Mesendoderm (in vitro differentiated cells): Measurements from ENCODE around the gene ANK3.

Experiments
- DNase-seq: peaks from one replicate; pipeline ENCODE4 v3.0.0; 2013
- H2AK5ac ChIP-seq: 2 replicates; pipeline ENCODE4 v1.6.1; 2013; ENCODE audit warnings: low read length, inconsistent platforms
- H2BK120ac ChIP-seq: 2 replicates; pipeline ENCODE4 v1.6.1; 2013; ENCODE audit warnings: low read depth, mild to moderate bottlenecking, low read length, moderate library complexity, mixed read lengths
- H2BK15ac ChIP-seq: replicated peaks from 2 replicates; pipeline ENCODE4 v1.6.1; 2013; ENCODE audit warnings: low read depth, mild to moderate bottlenecking, moderate library complexity
- H2BK5ac ChIP-seq: 2 replicates; pipeline ENCODE4 v1.6.1; 2013; ENCODE audit warnings: low read length, inconsistent platforms
- H3K18ac ChIP-seq: 2 replicates; pipeline ENCODE4 v1.6.1; 2013; ENCODE audit warnings: mild to moderate bottlenecking, low read length, mixed read lengths
- H3K23ac ChIP-seq: one replicate; pipeline ENCODE4 v1.6.1; 2013; ENCODE audit warnings: low read length
- H3K27ac ChIP-seq: 2 replicates; pipeline ENCODE4 v1.5.1; 2013; ENCODE audit warnings: low read depth, mild to moderate bottlenecking, inconsistent platforms, low read length, moderate library complexity
- H3K27me3 ChIP-seq: 2 replicates; pipeline ENCODE4 v1.6.1; 2013; ENCODE audit warnings: low read length, control low read depth, mild to moderate bottlenecking, inconsistent platforms; ENCODE audit not compliant: insufficient read depth, poor library complexity
- H3K36me3 ChIP-seq: 2 replicates; pipeline ENCODE4 v1.6.1; 2013; ENCODE audit warnings: low read length, inconsistent platforms; ENCODE audit not compliant: control insufficient read depth, insufficient read depth
- H3K4ac ChIP-seq: one replicate; pipeline ENCODE4 v1.6.1; 2013; ENCODE audit warnings: low read depth, mild to moderate bottlenecking, low read length, moderate library complexity
- H3K4me1 ChIP-seq: 2 replicates; pipeline ENCODE4 v1.6.1; 2013; ENCODE audit warnings: low read depth, low read length, inconsistent platforms; ENCODE audit not compliant: control insufficient read depth
- H3K4me2 ChIP-seq: 2 replicates; pipeline ENCODE4 v1.6.1; 2013; ENCODE audit warnings: low read length
- H3K4me3 ChIP-seq: 2 replicates; pipeline ENCODE4 v1.5.1; 2013; ENCODE audit warnings: mild to moderate bottlenecking, low read length
- H3K56ac ChIP-seq: one replicate; pipeline ENCODE4 v1.6.1; 2013; ENCODE audit warnings: low read length
- H3K79me1 ChIP-seq: 2 replicates; pipeline ENCODE4 v1.6.1; 2013; ENCODE audit warnings: low read length, inconsistent platforms
- H3K79me2 ChIP-seq: 2 replicates; pipeline ENCODE4 v1.6.1; 2013; ENCODE audit warnings: mild to moderate bottlenecking, low read length; ENCODE audit not compliant: control insufficient read depth, insufficient read depth
- H3K9ac ChIP-seq: 2 replicates; pipeline ENCODE4 v1.6.1; 2013; ENCODE audit warnings: low read length, inconsistent platforms
- H4K5ac ChIP-seq: one replicate; pipeline ENCODE4 v1.6.1; 2013; ENCODE audit warnings: low read length
- H4K8ac ChIP-seq: one replicate; pipeline ENCODE4 v1.6.1; 2013; ENCODE audit warnings: low read depth, mild to moderate bottlenecking, control low read depth, low read length, moderate library complexity
- WGBS: extraction: QIAGEN DNeasy Blood & Tissue Kit; methylation state at CpG from one replicate; pipeline ENCODE4 v1.1.7; 2013; ENCODE audit warnings: low lambda C conversion rate, missing lambda C conversion rate; ENCODE audit not compliant: insufficient coverage; ENCODE audit errors: extremely low coverage; 5-methylcytosine and 5-hydroxymethylcytosine counted together

Gene ANK3

DNA sequence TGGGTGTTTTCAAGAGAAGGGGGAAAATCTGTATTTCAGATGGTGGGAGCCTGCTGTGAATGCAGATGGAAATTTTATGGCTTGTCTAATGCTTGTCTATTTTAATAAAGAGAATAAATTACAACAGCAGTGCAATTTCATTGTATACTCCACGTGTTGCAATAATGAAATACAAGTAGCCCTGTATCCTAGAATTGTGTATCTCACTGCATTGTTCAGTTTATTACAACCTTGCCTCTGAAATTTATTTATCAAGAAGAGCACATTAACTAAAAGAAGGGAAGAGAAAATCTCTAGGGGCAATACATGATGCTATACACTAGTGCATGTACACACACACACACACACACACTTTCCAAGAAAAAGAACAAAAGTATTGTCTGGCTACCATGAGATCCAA, 21.8 kb downstream of the ANK3 start:
- no CpG with 5 or more reads among the region's 1 CpG for WGBS
- no peak overlapping the region for H4K5ac ChIP-seq
- H3K79me1 ChIP-seq = no peaks in the 10 kb centered on the region
- H3K4me3 ChIP-seq = no peak overlapping the region
- H3K27me3 ChIP-seq = no peaks in the 10 kb centered on the region
- no peak overlapping the region for H3K56ac ChIP-seq
- no peak overlapping the region for H3K27ac ChIP-seq
- H3K4me2 ChIP-seq = no peak overlapping the region
- H3K23ac ChIP-seq = no peak overlapping the region
- H3K79me2 ChIP-seq = no peaks in the 10 kb centered on the region
- no peak overlapping the region for H3K4ac ChIP-seq
- H4K8ac ChIP-seq = no peak overlapping the region
- no peaks in the 10 kb centered on the region for H3K36me3 ChIP-seq
- H3K18ac ChIP-seq = no peak overlapping the region
- no peak overlapping the region for H2BK15ac ChIP-seq
- H2AK5ac ChIP-seq = no peak overlapping the region
- no peak overlapping the region for H3K9ac ChIP-seq
- DNase-seq = no peak
- no peak overlapping the region for H2BK5ac ChIP-seq
- H2BK120ac ChIP-seq = no peak overlapping the region
- no peaks in the 10 kb centered on the region for H3K4me1 ChIP-seq

DNA sequence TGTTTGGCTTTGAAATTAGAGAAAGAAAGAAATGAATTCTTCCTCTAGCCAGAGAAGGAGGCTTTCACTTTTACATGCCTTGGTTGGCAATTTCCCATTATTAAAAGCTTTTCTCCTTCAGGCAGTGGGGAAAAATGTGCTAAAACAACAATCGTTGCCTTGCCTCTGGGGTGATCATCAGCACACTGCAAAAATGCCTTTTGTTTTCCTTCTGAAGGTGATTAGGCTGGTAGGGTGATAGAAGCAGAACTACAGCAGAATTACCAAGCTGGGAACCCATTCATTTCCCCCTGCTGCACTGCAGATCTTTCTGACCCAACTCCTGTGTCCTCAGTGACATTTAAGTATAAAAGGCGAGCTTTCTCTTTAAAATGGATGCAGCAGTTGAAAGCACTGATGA, 22.2 kb downstream of the ANK3 start:
- DNase-seq = peak; percentile 40
- Histone ChIP-seq H3K9ac (no peak overlapping the region), H3K4ac (no peak overlapping the region), H3K79me2 (no peaks in the 10 kb centered on the region), H3K79me1 (no peaks in the 10 kb centered on the region), H2BK120ac (no peak overlapping the region), H3K27me3 (no peaks in the 10 kb centered on the region), H3K27ac (no peak overlapping the region), H3K18ac (no peak overlapping the region), H2BK5ac (no peak overlapping the region), H3K4me3 (no peak overlapping the region), H3K23ac (no peak overlapping the region), H3K56ac (no peak overlapping the region), H2BK15ac (no peak overlapping the region), H3K4me2 (no peak overlapping the region), H4K5ac (no peak overlapping the region), H2AK5ac (no peak overlapping the region), H3K36me3 (no peaks in the 10 kb centered on the region), H3K4me1 (no peaks in the 10 kb centered on the region), H4K8ac (no peak overlapping the region)
- WGBS = no CpG with 5 or more reads among the region's 2 CpGs

DNA sequence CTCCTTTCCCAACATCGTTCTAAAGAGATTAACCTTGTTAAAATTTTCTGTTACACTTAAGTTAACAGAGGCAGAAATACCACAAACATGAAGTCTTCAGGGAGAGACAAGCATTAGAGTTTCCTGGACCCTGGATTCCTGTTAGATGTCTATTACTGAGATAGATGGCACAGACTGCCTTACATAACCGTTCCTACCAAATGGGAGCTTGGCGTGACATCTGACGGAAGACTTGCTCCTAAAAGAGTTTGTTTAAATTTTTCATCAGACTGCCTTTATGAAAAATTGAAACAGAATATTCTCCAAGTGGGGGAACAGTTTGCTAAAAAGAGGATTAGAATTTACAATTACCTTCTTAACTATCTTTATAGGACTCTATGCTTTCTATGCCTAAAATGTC, 22.7 kb downstream of the ANK3 start:
- no peak overlapping the region for H3K4me2 ChIP-seq
- no peaks in the 10 kb centered on the region for H3K79me2 ChIP-seq
- no peak overlapping the region for H2BK5ac ChIP-seq
- no peak overlapping the region for H3K23ac ChIP-seq
- no peak overlapping the region for H2BK15ac ChIP-seq
- H3K4me1 ChIP-seq = no peaks in the 10 kb centered on the region
- no CpG with 5 or more reads among the region's 4 CpGs for WGBS
- no peak for DNase-seq
- H4K8ac ChIP-seq = no peak overlapping the region
- no peak overlapping the region for H3K56ac ChIP-seq
- H2BK120ac ChIP-seq = no peak overlapping the region
- H3K4me3 ChIP-seq = no peak overlapping the region
- H2AK5ac ChIP-seq = no peak overlapping the region
- H3K27me3 ChIP-seq = no peaks in the 10 kb centered on the region
- H3K18ac ChIP-seq = no peak overlapping the region
- no peak overlapping the region for H3K9ac ChIP-seq
- no peak overlapping the region for H4K5ac ChIP-seq
- no peak overlapping the region for H3K27ac ChIP-seq
- H3K79me1 ChIP-seq = no peaks in the 10 kb centered on the region
- H3K36me3 ChIP-seq = no peaks in the 10 kb centered on the region
- H3K4ac ChIP-seq = no peak overlapping the region

DNA sequence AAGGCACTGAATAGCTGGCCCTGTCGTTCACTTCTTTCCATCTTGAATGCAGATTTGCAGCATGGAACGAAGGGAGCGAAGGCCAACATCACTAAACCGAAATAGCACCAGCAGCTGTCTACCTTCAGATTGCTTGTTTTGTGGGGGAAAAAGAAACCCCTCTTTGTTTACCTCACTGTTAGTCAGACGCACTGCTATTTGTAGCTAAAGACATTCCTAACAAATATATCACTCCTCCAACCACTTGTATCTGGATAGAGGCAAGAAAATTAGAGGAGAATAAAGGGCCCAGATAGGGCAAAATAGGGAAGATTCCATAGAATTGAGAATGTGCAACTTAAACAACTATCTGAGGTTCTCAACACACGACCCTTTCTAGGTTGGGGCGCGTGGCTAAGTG, 26.5 kb downstream of the ANK3 start:
- no peak overlapping the region for H4K8ac ChIP-seq
- H2AK5ac ChIP-seq = no peak overlapping the region
- no peak overlapping the region for H3K4me2 ChIP-seq
- H4K5ac ChIP-seq = no peak overlapping the region
- no peak overlapping the region for H3K56ac ChIP-seq
- no peak overlapping the region for H3K27ac ChIP-seq
- no peak overlapping the region for H3K9ac ChIP-seq
- H3K23ac ChIP-seq = no peak overlapping the region
- no peak overlapping the region for H2BK15ac ChIP-seq
- no CpG with 5 or more reads among the region's 8 CpGs for WGBS
- no peak overlapping the region for H2BK120ac ChIP-seq
- no peak for DNase-seq
- no peaks in the 10 kb centered on the region for H3K79me1 ChIP-seq
- no peak overlapping the region for H3K4ac ChIP-seq
- no peaks in the 10 kb centered on the region for H3K27me3 ChIP-seq
- H2BK5ac ChIP-seq = no peak overlapping the region
- H3K79me2 ChIP-seq = no peaks in the 10 kb centered on the region
- no peak overlapping the region for H3K4me3 ChIP-seq
- no peaks in the 10 kb centered on the region for H3K4me1 ChIP-seq
- H3K36me3 ChIP-seq = no peaks in the 10 kb centered on the region
- H3K18ac ChIP-seq = no peak overlapping the region

GRCh38 chr10:60362461-60362860, 27.2 kb downstream of the ANK3 start:
- Histone ChIP-seq H3K79me2 (no peaks in the 10 kb centered on the region), H3K23ac (no peak overlapping the region), H3K4ac (no peak overlapping the region), H2AK5ac (no peak overlapping the region), H4K5ac (no peak overlapping the region), H3K27me3 (no peaks in the 10 kb centered on the region), H2BK5ac (no peak overlapping the region), H3K4me3 (no peak overlapping the region), H3K27ac (no peak overlapping the region), H2BK120ac (no peak overlapping the region), H3K36me3 (no peaks in the 10 kb centered on the region), H3K9ac (no peak overlapping the region), H3K4me1 (no peaks in the 10 kb centered on the region), H3K4me2 (no peak overlapping the region), H4K8ac (no peak overlapping the region), H3K56ac (no peak overlapping the region), H3K18ac (no peak overlapping the region), H2BK15ac (no peak overlapping the region), H3K79me1 (no peaks in the 10 kb centered on the region)
- DNase-seq = no peak
- no CpG with 5 or more reads among the region's 6 CpGs for WGBS

DNA sequence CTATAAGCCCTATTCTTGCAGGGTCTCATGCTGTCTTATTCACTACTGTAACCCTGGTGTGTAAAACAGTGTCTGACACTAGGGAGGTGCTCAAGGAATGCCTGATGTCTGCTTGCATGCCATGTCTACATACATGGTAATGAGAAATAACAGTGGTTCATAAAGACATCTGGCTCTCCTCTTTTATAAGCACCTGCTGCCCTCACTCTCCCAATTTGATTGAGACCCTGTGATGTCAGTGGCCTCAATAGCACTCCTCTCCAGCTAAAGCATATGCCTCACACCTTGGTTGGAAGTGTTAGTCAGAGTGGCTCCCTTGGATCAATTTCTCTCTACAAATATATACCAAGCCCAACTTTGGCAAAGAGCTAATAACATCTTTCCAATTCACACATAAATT, 30.6 kb downstream of the ANK3 start:
- H4K5ac ChIP-seq = no peak overlapping the region
- H3K27ac ChIP-seq = no peak overlapping the region
- DNase-seq = no peak
- H3K27me3 ChIP-seq = no peaks in the 10 kb centered on the region
- no peaks in the 10 kb centered on the region for H3K36me3 ChIP-seq
- no peaks in the 10 kb centered on the region for H3K79me2 ChIP-seq
- H3K4ac ChIP-seq = no peak overlapping the region
- H3K56ac ChIP-seq = no peak overlapping the region
- no peak overlapping the region for H2BK5ac ChIP-seq
- H3K23ac ChIP-seq = no peak overlapping the region
- no peaks in the 10 kb centered on the region for H3K4me1 ChIP-seq
- no peak overlapping the region for H3K4me3 ChIP-seq
- no peaks in the 10 kb centered on the region for H3K79me1 ChIP-seq
- no peak overlapping the region for H2BK120ac ChIP-seq
- H3K9ac ChIP-seq = no peak overlapping the region
- H3K4me2 ChIP-seq = no peak overlapping the region
- no peak overlapping the region for H3K18ac ChIP-seq
- no peak overlapping the region for H4K8ac ChIP-seq
- no peak overlapping the region for H2AK5ac ChIP-seq
- H2BK15ac ChIP-seq = no peak overlapping the region
